H1 (cell line): ENCODE results near the gene SEC14L6. TPM values are rescaled to one million over a fixed set of nuclear protein-coding genes. Genes with fewer than 3 reads are reported as not detected.

Experiments
- GTF2F1 ChIP-seq: IDR thresholded peaks from 2 replicates; pipeline ENCODE4 v1.6.1; 2012; ENCODE audit warnings: low read depth, low read length, improper control_type of control experiment, borderline replicate concordance
- MAFK ChIP-seq: IDR thresholded peaks from 2 replicates; pipeline ENCODE4 v1.6.1; 2012; ENCODE audit warnings: low read depth, mild to moderate bottlenecking, improper control_type of control experiment, low read length
- PHF8 ChIP-seq: fragments of 200-600 bp; sonication (generic); conservative IDR thresholded peaks from 2 replicates; pipeline ENCODE4 v1.7.1; 2012; ENCODE audit warnings: low read depth, mild to moderate bottlenecking, inconsistent platforms, low read length, moderate library complexity
- RBBP5 ChIP-seq: IDR thresholded peaks from 2 replicates; pipeline ENCODE4 v1.7.1; 2012; ENCODE audit warnings: low read depth, mild to moderate bottlenecking, inconsistent platforms, low read length, moderate library complexity, borderline replicate concordance
- ZNF274 ChIP-seq: IDR thresholded peaks from 2 replicates; pipeline ENCODE4 v1.7.0; 2012; ENCODE audit warnings: low read length, borderline replicate concordance; ENCODE audit errors: extremely low read depth
- polyA plus RNA-seq, 7 experiments: library from polyadenylated mRNA; depleted of rRNA in 3 of 7; stranded (reverse) in 5 of 7; unstranded in 2 of 7; fragments of >200 nt in 5 of 7; fragments of 200-250 nt in 2 of 7; gene quantifications; 1 replicate in 5 of 7; 2 replicates in 1 of 7; 4 replicates in 1 of 7; pipeline versions ENCODE4 v1.2.1 to v1.2.3, GENCODE V29; 2011 to 2013; ENCODE audit warnings: missing spikeins in 2 of 7, mixed read lengths in 2 of 7
- total RNA-seq: library from RNA; stranded (reverse); fragmentation: NEBNext Ultra II Directional; extraction: Animal tissue kit (Norgen Biotek cat#: 25700); gene quantifications from 2 replicates; pipeline ENCODE4 v1.2.1, GENCODE V29; 2021

Gene SEC14L6
- total and polyA plus RNA-seq, 2 of the 8 experiments (the other 6 are each of a cell fraction or from before 2014, with no cell fraction given), result 0.63 to 2.1 TPM

DNA sequence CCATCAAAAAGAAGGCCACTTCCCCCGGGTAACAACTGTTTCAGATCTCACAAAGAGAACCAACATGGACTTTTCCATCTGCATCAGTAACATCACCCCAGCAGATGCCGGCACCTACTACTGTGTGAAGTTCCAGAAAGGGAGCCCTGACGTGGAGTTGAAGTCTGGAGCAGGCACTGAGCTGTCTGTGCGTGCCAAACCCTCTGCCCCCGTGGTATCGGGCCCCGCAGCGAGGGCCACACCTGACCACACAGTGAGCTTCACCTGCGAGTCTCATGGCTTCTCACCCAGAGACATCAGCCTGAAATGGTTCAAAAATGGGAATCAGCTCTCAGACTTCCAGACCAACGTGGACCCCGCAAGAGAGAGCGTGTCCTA lies 3.7 kb downstream of the SEC14L6 start (continued):
- TF ChIP-seq PHF8 (no peak), MAFK (no peak), GTF2F1 (no peak), ZNF274 (no peak), RBBP5 (no peak)
